ENCODE measurements around the gene TCHHL1. TPM values are rescaled to one million over a fixed set of nuclear protein-coding genes. Genes with fewer than 3 reads are reported as not detected.

The TCHHL1 gene
- total RNA-seq, 1 experiment from 2014 or later: not detected

DNA sequence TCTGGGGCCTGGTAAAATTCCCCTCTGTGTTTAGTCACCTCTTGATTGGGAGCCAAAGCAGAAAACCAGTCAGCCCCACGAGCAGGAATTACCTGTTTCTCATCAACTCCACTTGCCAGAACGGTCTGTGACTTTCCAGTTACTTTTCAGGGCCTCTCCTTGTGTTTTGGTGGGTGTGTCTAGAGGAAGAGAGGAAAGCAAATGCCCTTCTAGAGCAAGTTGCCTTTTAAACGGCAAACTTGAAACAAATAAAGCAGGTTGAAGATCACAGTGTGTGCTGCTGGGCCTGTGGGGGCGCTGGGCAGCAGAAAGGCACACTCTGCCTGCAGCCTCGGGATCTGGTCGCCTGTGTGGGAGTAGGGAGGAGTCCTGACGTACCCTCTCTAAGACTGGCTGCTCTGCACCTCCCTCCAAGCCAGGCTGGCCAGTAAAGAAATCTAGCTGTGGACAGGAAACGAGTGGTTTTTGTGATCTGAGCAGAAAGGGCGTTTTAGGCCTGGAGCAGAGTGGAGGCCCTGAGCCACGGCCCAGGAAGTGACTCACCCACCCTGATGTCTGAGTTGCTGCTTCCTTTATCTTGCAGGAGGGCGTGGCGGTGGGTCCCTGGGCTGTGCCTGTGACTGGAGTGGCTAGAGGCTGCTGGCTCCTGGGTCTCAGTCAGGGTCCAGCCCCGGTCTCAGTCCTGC, 41.0 kb downstream of the TCHHL1 start (continued):
- TF ChIP-seq CTCF (IDR thresholded peaks at IDR 0.05 in 2 of 3, conservative IDR thresholded peaks at IDR 0.05 in 1 of 3; ENCODE audit: borderline replicate concordance in 1 of 3, insufficient read depth in 1 of 3, low read depth in 2 of 3, low read length in 2 of 3) (peak; percentile 4 to 67 (median 55); a peak in 4 of 6 replicates), CEBPB (IDR thresholded peaks at IDR 0.05; ENCODE audit: low read depth) (peak; percentile 34; the same call in 1 of the 2 replicates), RAD21 (IDR thresholded peaks at IDR 0.05; ENCODE audit: low read depth) (peak; percentile 17; the same call in 1 of the 2 replicates), FOSL1 (IDR thresholded peaks at IDR 0.05; ENCODE audit: low read depth) (peak; percentile 92), SP1 (IDR thresholded peaks at IDR 0.05; ENCODE audit: low read depth) (peak; percentile 86), TCF7L2 (IDR thresholded peaks at IDR 0.05; ENCODE audit: borderline replicate concordance, extremely low read depth, insufficient read depth, insufficient read length) (peak; percentile 77)

DNA sequence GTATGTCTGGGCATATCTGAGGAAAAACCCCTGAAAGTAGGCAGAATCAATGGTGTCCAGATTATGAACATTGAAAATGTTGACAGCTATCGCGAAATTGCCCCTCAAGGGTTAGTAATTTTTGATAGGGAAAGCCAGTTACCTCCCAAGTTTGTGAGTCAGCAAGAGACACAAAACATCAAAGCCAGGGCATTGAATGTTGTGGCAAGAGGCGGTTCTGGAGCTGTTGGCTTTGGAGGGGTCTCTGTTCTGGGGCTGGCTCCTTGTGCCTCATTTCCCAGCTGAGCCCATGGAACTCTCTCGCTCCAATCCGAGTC, 41.5 kb downstream of the TCHHL1 start:
- BruUV-seq (replicated peaks): TSS peak; percentile 96
- Histone ChIP-seq H3K9me3 (ENCODE audit: control insufficient read depth in 1 of 2, insufficient read depth in 1 of 2, low read depth in 1 of 2, low read length in 2 of 2) (0 out of 4 replicates have a peak, but pooled peaks cover 0 to 6% of the 10 kb centered on the region in 2 experiments), H3K9me2 (ENCODE audit: insufficient read depth) (no peaks in the 10 kb centered on the region; the same call in 1 of the 2 replicates), H3K27ac (ENCODE audit: low read depth, low read length) (peak overlapping the region; percentile 98), H2AFZ (ENCODE audit: low read depth, low read length, poor library complexity, severe bottlenecking) (no peak overlapping the region), H3K4me1 (ENCODE audit: control insufficient read depth in 1 of 2, insufficient read depth in 2 of 2, low read length in 2 of 2) (peaks cover 29 to 61% of the 10 kb centered on the region in 2 experiments), H3K79me2 (ENCODE audit: insufficient read depth, low read length) (no peaks in the 10 kb centered on the region), H3K36me3 (ENCODE audit: control insufficient read depth in 1 of 2, insufficient read depth in 2 of 2, low read length in 2 of 2) (no peaks in the 10 kb centered on the region), H3K4me2 (ENCODE audit: low read length) (peak overlapping the region; percentile 78), H3K9ac (ENCODE audit: low read length) (peak overlapping the region; percentile 58), H3K27me3 (ENCODE audit: insufficient read depth, low read length) (no peaks in the 10 kb centered on the region), H3K4me3 (replicated peaks in 1 of 2; ENCODE audit: low read depth in 1 of 2, low read length in 2 of 2) (peak overlapping the region; percentile 45 to 48), H4K20me1 (ENCODE audit: insufficient read depth) (no peaks in the 10 kb centered on the region)
- DNase-seq (ENCODE audit: low read depth, low spot score) (no peak), ATAC-seq (peak; percentile 19)
- TF ChIP-seq ZFX (IDR thresholded peaks at IDR 0.05): no peak
- TF ChIP-seq TCF7L2 (IDR thresholded peaks at IDR 0.05; ENCODE audit: borderline replicate concordance, extremely low read depth, insufficient read depth, insufficient read length): peak; percentile 74
- POLR2A ChIA-PET: interaction anchor here (1.4 to 3.0 kb wide), 6 partner anchors 9 to 139 kb away, joined by 4 to 35 read pairs (median 6); partner anchors contain the start of genes S100A10, S100A11 and THEM4
- CTCF ChIA-PET: interaction anchor here (1.1 to 10.2 kb wide), 6 partner anchors 8 to 411 kb away, joined by 4 to 130 read pairs (median 8); partner anchors contain the start of gene S100A11
- RAD21 ChIA-PET (ENCODE audit: low non-redundant PET in 1 of 2, low total read pairs in 2 of 2, uncharacterized antibody in 2 of 2, unreplicated experiment in 2 of 2): interaction anchor here (0.9 to 1.3 kb wide), 2 partner anchors 13 kb away, joined by 3 to 4 read pairs; no protein-coding TSS in a partner anchor
- intact Hi-C loops (cut with micrococcal nuclease): no loop called here

All from HCT116 (cell line).